Gastrocnemius medialis (tissue), 4 donors: ENCODE data around the gene GINS2.

Experiments
- CTCF ChIP-seq, 5 experiments: fragments of 450-650 bp in 3 of 5; fragments of 200-600 bp in 2 of 5; sonication (generic) in 2 of 5; IDR thresholded peaks in 4 of 5; conservative IDR thresholded peaks in 1 of 5; 1 replicate in 4 of 5; 2 replicates in 1 of 5; pipeline ENCODE4 v1.5.1; 2016 to 2019; ENCODE audit warnings: antibody characterized with exemption in 5 of 5, mild to moderate bottlenecking in 3 of 5, moderate library complexity in 3 of 5
- POLR2A ChIP-seq, 2 donors: fragments of 450-650 bp; IDR thresholded peaks; one replicate each; pipeline ENCODE4 v1.6.1; 2017; ENCODE audit warnings: antibody characterized with exemption in 2 of 2, mild to moderate bottlenecking in 2 of 2, moderate library complexity in 2 of 2

DNA sequence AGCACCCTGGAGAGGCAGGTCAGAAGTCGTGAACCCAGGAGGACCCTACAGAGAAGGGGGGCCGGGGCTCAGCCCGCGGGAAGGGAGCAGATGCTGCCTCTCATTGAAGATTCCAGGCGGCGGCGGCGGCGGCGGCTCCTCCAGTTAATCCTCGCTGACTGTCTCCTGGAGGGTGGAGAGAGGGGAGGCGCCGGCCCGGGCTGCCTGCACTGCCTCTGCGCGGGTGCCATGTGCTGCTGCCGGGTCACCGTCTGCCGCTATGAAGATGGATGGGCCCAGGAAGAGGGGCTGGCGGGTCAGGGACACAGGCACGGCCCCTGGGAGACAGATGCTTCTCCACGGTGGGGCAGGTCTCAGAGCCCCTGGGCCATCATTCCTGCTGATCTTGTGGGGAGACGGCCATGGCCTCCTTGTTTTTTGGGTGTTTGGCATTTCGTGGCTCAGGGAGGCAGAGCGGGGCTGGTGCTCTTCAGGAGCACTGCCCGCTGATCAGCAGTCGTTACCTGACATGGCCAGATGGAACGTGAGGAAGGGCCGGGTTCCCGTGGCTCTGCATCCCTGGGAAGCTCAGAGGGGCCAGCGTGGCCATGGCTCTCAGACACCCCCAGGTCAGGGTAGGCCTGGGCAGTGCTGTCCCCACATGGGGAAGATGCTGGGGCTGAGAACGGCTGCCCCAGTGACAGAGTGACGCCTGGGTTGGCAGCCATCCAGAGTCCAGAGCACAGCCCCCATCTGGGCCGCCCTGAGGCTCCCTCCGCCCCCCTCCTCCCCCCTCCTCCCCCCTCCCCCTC lies 36.1 kb downstream of the GINS2 start:
- TF ChIP-seq POLR2A (IDR thresholded peaks at IDR 0.05): no peak
- TF ChIP-seq CTCF (IDR thresholded peaks at IDR 0.05 in 4 of 5, conservative IDR thresholded peaks at IDR 0.05 in 1 of 5): no peak
